Esophagus muscularis mucosa (tissue), 4 donors: ENCODE measurements around the gene LRFN2. TPM values are rescaled to one million over a fixed set of nuclear protein-coding genes. Genes with fewer than 3 reads are reported as not detected.

ENCODE experiments used
- DNase-seq: peaks from one replicate; pipeline ENCODE4 v3.0.0-alpha.2; 2017; ENCODE audit errors: extremely low spot score
- H3K27ac ChIP-seq, 4 donors: fragments of 200-600 bp; sonication (generic); replicated peaks in 1 of 4; 1 replicate in 3 of 4; 2 replicates in 1 of 4; pipeline ENCODE4 v1.5.1; 2016 to 2019; ENCODE audit warnings: mild to moderate bottlenecking in 1 of 4
- H3K27me3 ChIP-seq, 4 donors: fragments of 200-600 bp; sonication (generic); one replicate each; pipeline versions ENCODE4 v1.5.1 to v1.6.0; 2016 to 2019
- H3K36me3 ChIP-seq, 4 donors: fragments of 200-600 bp; sonication (generic); one replicate each; pipeline ENCODE4 v1.5.1; 2016 to 2019
- H3K4me1 ChIP-seq, 4 donors: fragments of 200-600 bp; sonication (generic); one replicate each; pipeline ENCODE4 v1.5.1; 2016 to 2019
- H3K4me3 ChIP-seq, 4 donors: fragments of 200-600 bp; sonication (generic); 1 replicate in 2 of 4; 2 replicates in 2 of 4; pipeline ENCODE4 v1.5.1; 2016 to 2019; ENCODE audit warnings: mild to moderate bottlenecking in 4 of 4, moderate library complexity in 1 of 4
- H3K9me3 ChIP-seq, 4 donors: fragments of 200-600 bp; sonication (generic); 1 replicate in 3 of 4; 2 replicates in 1 of 4; pipeline ENCODE4 v1.5.1; 2016 to 2019
- EP300 ChIP-seq: sonication (generic); formaldehyde crosslinking; IDR thresholded peaks from one replicate; pipeline ENCODE4 v1.6.1; 2017; ENCODE audit warnings: antibody characterized with exemption
- POLR2A ChIP-seq: fragments of 450-650 bp; IDR thresholded peaks from one replicate; pipeline ENCODE4 v1.6.1; 2017; ENCODE audit warnings: antibody characterized with exemption, moderate library complexity, mild to moderate bottlenecking, low read depth
- POLR2AphosphoS5 ChIP-seq, 2 donors: sonication (generic); formaldehyde crosslinking; IDR thresholded peaks; one replicate each; pipeline ENCODE4 v1.6.1; 2017; ENCODE audit warnings: antibody characterized with exemption in 2 of 2
- WGBS: methylation state at CpG from one replicate; pipeline ENCODE4 v1.1.5; 2018; 5-methylcytosine and 5-hydroxymethylcytosine counted together
- intact Hi-C: fragments of 100-400 bp; cut with DNase I; formaldehyde crosslinking; loops from one replicate; pipeline ENCODE4 v1.15.1; 2023
- total RNA-seq, 4 donors: library from RNA; depleted of rRNA; stranded (reverse); fragments of >200 nt; gene quantifications; one replicate each; pipeline versions ENCODE4 v1.1.0 to v1.2.1, GENCODE V29; 2016
- TF ChIP-seq, protein P1 (sequence below), 3 experiments: fragments of 200-600 bp in 2 of 3; fragments of 450-650 bp in 1 of 3; sonication (generic) in 2 of 3; IDR thresholded peaks; one replicate each; pipeline ENCODE4 v1.5.1; 2017 to 2019; ENCODE audit warnings: antibody characterized with exemption in 3 of 3, mild to moderate bottlenecking in 2 of 3, moderate library complexity in 1 of 3

LRFN2 gene
- total RNA-seq: under 1 TPM in 1 of 4 donors, not detected in 3; 0.11 TPM

DNA sequence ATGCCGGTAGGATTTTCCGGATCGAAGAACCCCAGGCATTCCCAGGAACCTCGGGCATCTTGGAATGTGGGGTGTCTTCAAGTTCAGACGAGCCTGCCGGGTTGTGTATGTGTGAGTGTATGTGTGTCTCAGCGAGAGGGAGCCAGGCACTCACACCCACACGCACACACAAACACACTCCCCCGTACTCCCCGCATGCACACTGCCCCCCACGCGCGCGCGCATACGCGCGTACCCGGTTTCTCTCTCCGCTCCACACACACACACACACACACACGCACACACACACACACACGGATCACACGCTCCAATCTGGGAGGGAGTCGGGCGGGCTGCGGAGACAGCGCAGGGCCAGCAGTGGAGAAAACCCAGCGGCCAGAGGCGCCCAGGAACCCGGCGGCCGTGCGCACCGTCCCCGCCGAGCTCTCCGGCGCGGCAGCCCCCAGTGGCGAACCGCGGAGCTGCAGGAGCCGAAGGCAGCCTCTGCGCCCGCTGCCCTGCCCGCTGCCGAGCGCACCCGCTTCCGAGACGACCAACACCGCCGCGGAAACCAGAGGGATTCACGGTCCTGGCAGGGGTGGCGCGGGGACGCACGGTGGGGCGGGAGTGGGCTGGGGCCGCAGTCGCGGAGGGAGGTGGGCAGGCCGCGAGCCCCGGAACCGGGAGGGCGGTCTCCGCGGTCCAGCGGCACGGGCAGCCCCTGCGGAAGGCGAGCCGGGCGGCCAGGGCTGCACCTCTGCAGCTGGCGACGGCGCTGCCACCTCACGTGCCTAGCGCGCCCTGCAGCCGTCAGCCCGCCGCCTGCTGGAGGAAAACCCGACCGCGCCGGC is at the start of gene LRFN2:
Gene LRFN2, minus strand, starts transcription at position 125 of the 830 bp plus-strand sequence.
- intact Hi-C loops: no loop called here
- Histone ChIP-seq H3K9me3 (no peaks in the 10 kb centered on the region), H3K27ac (peak within 1 kb of the TSS in 1 of 4 donors; percentile 44), H3K4me1 (peaks cover 15 to 29% (median 24%) of the 10 kb centered on the region in 4 donors), H3K36me3 (no peaks in the 10 kb centered on the region), H3K4me3 (peak within 1 kb of the TSS; percentile 50 to 65 (median 54)), H3K27me3 (peaks cover 0 to 85% (median 11%) of the 10 kb centered on the region in 4 donors)
- no peak for TF ChIP-seq EP300
- TF ChIP-seq, protein P1, sequence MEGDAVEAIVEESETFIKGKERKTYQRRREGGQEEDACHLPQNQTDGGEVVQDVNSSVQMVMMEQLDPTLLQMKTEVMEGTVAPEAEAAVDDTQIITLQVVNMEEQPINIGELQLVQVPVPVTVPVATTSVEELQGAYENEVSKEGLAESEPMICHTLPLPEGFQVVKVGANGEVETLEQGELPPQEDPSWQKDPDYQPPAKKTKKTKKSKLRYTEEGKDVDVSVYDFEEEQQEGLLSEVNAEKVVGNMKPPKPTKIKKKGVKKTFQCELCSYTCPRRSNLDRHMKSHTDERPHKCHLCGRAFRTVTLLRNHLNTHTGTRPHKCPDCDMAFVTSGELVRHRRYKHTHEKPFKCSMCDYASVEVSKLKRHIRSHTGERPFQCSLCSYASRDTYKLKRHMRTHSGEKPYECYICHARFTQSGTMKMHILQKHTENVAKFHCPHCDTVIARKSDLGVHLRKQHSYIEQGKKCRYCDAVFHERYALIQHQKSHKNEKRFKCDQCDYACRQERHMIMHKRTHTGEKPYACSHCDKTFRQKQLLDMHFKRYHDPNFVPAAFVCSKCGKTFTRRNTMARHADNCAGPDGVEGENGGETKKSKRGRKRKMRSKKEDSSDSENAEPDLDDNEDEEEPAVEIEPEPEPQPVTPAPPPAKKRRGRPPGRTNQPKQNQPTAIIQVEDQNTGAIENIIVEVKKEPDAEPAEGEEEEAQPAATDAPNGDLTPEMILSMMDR (IDR thresholded peaks at IDR 0.05): peak; percentile 48 to 76 (median 71)
- DNase-seq: no peak
- under 1% methylated on average over 36 of the region's 89 CpGs for WGBS

DNA sequence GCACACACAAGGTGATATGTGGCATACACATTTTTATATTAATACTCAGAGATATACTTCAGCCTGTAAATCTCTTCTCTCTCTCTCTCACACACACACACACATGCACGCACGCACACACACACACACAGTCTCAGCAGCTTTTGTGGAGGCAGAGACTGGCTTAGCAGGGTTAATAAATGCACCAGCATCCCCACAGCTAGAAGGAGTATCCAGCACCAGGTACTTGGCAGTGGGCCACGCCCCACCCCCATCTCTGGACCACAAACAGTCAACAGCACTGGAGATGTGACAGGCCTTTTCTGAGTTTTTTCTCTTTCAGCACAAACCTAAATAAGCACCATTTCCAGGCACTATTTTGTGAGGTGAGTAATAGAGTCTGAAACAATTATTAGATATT is 47.3 kb upstream of the LRFN2 start:
- H3K36me3 ChIP-seq: no peaks in the 10 kb centered on the region
- no peaks in the 10 kb centered on the region for H3K4me1 ChIP-seq
- H3K27me3 ChIP-seq: peaks cover 0 to 8% (median 0%) of the 10 kb centered on the region in 4 donors
- DNase-seq: no peak
- H3K27ac ChIP-seq: no peak overlapping the region
- 59% methylated on average over 3 of the region's 3 CpGs for WGBS
- H3K9me3 ChIP-seq: no peaks in the 10 kb centered on the region
- TF ChIP-seq, protein P1 (IDR thresholded peaks at IDR 0.05): no peak
- no peak for TF ChIP-seq POLR2AphosphoS5 (IDR thresholded peaks at IDR 0.05)
- intact Hi-C loops: no loop called here
- H3K4me3 ChIP-seq: no peak overlapping the region

DNA sequence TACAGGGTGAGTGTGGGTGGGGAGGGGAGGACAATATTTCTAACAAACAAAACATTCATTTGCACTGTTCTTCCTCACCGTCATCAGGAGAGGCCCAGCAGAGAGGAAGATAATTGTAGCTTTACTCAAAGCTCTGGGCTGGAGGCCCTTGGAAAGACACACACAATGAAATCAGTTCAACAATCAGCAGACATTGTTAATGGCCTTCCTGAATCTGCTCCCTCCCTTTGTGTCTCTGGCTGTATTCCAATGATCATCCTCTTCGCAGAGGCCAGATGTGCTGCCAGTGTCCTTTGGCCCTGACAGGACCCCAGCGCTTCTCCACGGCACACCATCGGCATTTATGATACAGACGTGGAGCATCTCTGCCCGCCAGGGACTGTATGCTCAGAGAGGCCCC is 44.6 kb upstream of the LRFN2 start:
- H3K4me3 ChIP-seq: no peak overlapping the region
- H3K27ac ChIP-seq: no peak overlapping the region
- no peaks in the 10 kb centered on the region for H3K36me3 ChIP-seq
- H3K27me3 ChIP-seq: peaks cover 0 to 8% (median 0%) of the 10 kb centered on the region in 4 donors
- no peaks in the 10 kb centered on the region for H3K4me1 ChIP-seq
- no peak for TF ChIP-seq POLR2AphosphoS5 (IDR thresholded peaks at IDR 0.05)
- TF ChIP-seq, protein P1 (IDR thresholded peaks at IDR 0.05): no peak
- TF ChIP-seq POLR2A: no peak
- TF ChIP-seq EP300: no peak
- no peak for DNase-seq
- no peaks in the 10 kb centered on the region for H3K9me3 ChIP-seq
- intact Hi-C loops: no loop called here
- WGBS: 75% methylated on average over 5 of the region's 7 CpGs

DNA sequence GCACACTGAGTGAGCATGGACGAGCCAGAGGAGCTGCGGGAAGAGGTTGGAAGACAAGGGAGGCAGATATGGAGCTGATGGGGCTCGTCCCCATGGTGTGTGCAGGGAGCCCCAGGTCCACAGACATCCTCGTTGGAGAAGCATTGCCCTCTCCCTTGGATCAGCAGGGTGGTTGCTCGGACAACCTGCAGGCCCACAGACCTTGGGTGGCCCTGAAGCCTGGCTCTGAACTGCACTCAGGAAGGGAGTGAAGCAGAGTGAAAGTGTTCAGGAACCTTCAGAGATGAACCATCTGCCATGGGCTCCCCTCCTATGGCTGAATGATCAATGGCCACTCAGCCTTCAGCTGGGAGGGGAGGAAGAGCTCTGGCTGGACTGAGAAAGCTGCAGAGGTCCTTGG is 43.3 kb upstream of the LRFN2 start:
- H3K27ac ChIP-seq: no peak overlapping the region
- no peak for TF ChIP-seq POLR2AphosphoS5 (IDR thresholded peaks at IDR 0.05)
- TF ChIP-seq EP300: no peak
- TF ChIP-seq, protein P1 (IDR thresholded peaks at IDR 0.05): no peak
- no peak for TF ChIP-seq POLR2A
- intact Hi-C loops: no loop called here
- no peaks in the 10 kb centered on the region for H3K4me1 ChIP-seq
- H3K4me3 ChIP-seq: no peak overlapping the region
- H3K27me3 ChIP-seq: peaks cover 0 to 8% (median 0%) of the 10 kb centered on the region in 4 donors
- WGBS: 53% methylated on average over 5 of the region's 5 CpGs
- no peaks in the 10 kb centered on the region for H3K9me3 ChIP-seq
- no peak for DNase-seq
- no peaks in the 10 kb centered on the region for H3K36me3 ChIP-seq
